Loucy (cell line): ENCODE measurements around the gene IL11RA.

Experiments
- H2AFZ ChIP-seq: fragments of 200-600 bp; sonication (generic); 2 replicates; pipeline ENCODE4 v1.6.0; 2016; ENCODE audit warnings: antibody characterized with exemption, mild to moderate bottlenecking, low read length, moderate library complexity
- H3F3A ChIP-seq: fragments of 200-600 bp; 2 replicates; pipeline ENCODE4 v1.6.0; 2016; ENCODE audit warnings: antibody characterized with exemption, low read depth, mild to moderate bottlenecking
- H3K27me3 ChIP-seq: fragments of 200-600 bp; sonication (generic); 2 replicates; pipeline ENCODE4 v1.6.1; 2014; ENCODE audit warnings: low read length, mild to moderate bottlenecking; ENCODE audit not compliant: insufficient read depth, poor library complexity, severe bottlenecking
- H3K36me3 ChIP-seq: fragments of 200-600 bp; sonication (generic); 2 replicates; pipeline ENCODE4 v1.6.1; 2016; ENCODE audit warnings: low read length; ENCODE audit not compliant: insufficient read depth
- H3K4me1 ChIP-seq: fragments of 200-600 bp; sonication (generic); 2 replicates; pipeline ENCODE4 v1.5.1; 2014; ENCODE audit warnings: low read length, mild to moderate bottlenecking; ENCODE audit not compliant: insufficient read depth, poor library complexity, severe bottlenecking
- H3K4me2 ChIP-seq: fragments of 200-600 bp; sonication (generic); 2 replicates; pipeline ENCODE4 v1.6.0; 2014; ENCODE audit warnings: antibody characterized with exemption, low read length, low read depth, mild to moderate bottlenecking; ENCODE audit not compliant: poor library complexity, severe bottlenecking
- H3K4me3 ChIP-seq: fragments of 200-600 bp; sonication (generic); 2 replicates; pipeline ENCODE4 v1.5.1; 2014; ENCODE audit warnings: low read length, mild to moderate bottlenecking, mixed read lengths; ENCODE audit not compliant: poor library complexity, severe bottlenecking
- H3K79me2 ChIP-seq: fragments of 200-600 bp; sonication (generic); 2 replicates; pipeline ENCODE4 v1.6.1; 2014; ENCODE audit warnings: low read length; ENCODE audit not compliant: insufficient read depth
- H3K9ac ChIP-seq: fragments of 200-600 bp; sonication (generic); 2 replicates; pipeline ENCODE4 v1.6.0; 2014; ENCODE audit warnings: mild to moderate bottlenecking, low read depth, low read length, moderate library complexity; ENCODE audit not compliant: poor library complexity, severe bottlenecking
- H3K9me2 ChIP-seq: fragments of 200-600 bp; sonication (generic); replicated peaks from 2 replicates; pipeline ENCODE4 v1.6.1; 2016; ENCODE audit warnings: low read depth, low read length, mixed read lengths
- H3K9me3 ChIP-seq: fragments of 200-600 bp; sonication (generic); 2 replicates; pipeline ENCODE4 v1.6.1; 2014; ENCODE audit warnings: mild to moderate bottlenecking, antibody characterized with exemption, low read length, low read depth; ENCODE audit not compliant: insufficient read depth
- H4K20me1 ChIP-seq: fragments of 200-600 bp; sonication (generic); 2 replicates; pipeline ENCODE4 v1.6.0; 2014; ENCODE audit warnings: antibody characterized with exemption, low read length, mild to moderate bottlenecking; ENCODE audit not compliant: insufficient read depth, poor library complexity, severe bottlenecking
- EZH2phosphoT487 ChIP-seq: fragments of 200-600 bp; IDR thresholded peaks from 2 replicates; pipeline ENCODE4 v1.6.1; 2018; ENCODE audit warnings: antibody characterized with exemption, mild to moderate bottlenecking, moderate library complexity, borderline replicate concordance
- TF ChIP-seq, protein P1 (sequence below): fragments of 200-600 bp; sonication (generic); conservative IDR thresholded peaks from 2 replicates; pipeline ENCODE4 v1.5.1; 2014; ENCODE audit warnings: mild to moderate bottlenecking, antibody characterized with exemption, low read length

Gene IL11RA

DNA sequence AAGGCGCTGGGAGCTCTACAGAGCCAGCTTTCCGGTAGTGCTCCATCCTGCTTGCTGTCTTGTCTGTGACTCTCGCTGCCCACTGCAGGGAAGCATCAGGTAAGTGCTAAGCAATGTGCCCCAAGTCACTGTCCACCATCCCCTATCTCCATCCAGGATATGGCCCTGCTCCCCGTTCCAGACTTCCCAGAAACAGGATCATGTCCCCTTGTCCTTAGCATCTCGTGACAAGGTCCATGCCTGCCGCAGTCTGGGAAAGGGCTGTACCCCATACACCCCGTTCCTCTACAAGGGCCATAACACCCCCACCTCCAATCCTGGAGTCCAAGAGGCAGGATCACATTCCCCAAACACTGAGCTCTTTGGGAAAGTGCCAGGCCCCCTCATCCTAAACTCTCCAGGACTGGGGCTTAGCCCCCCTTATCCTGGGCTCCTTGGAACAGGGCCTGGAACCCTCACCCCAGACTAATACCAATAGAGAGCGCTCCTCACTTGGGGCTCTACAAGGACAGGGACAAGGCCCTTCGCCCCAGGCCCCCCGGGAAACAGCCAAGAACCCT lies 40.7 kb upstream of the IL11RA start:
- no peaks in the 10 kb centered on the region for H4K20me1 ChIP-seq
- peaks cover 25% of the 10 kb centered on the region for H3K79me2 ChIP-seq
- peak overlapping the region; percentile 95 for H3K4me2 ChIP-seq
- TF ChIP-seq, protein P1, sequence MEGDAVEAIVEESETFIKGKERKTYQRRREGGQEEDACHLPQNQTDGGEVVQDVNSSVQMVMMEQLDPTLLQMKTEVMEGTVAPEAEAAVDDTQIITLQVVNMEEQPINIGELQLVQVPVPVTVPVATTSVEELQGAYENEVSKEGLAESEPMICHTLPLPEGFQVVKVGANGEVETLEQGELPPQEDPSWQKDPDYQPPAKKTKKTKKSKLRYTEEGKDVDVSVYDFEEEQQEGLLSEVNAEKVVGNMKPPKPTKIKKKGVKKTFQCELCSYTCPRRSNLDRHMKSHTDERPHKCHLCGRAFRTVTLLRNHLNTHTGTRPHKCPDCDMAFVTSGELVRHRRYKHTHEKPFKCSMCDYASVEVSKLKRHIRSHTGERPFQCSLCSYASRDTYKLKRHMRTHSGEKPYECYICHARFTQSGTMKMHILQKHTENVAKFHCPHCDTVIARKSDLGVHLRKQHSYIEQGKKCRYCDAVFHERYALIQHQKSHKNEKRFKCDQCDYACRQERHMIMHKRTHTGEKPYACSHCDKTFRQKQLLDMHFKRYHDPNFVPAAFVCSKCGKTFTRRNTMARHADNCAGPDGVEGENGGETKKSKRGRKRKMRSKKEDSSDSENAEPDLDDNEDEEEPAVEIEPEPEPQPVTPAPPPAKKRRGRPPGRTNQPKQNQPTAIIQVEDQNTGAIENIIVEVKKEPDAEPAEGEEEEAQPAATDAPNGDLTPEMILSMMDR = no peak
- TF ChIP-seq EZH2phosphoT487 = no peak
- H3F3A ChIP-seq = no peaks in the 10 kb centered on the region
- H2AFZ ChIP-seq = peak overlapping the region; percentile 87
- H3K9me3 ChIP-seq = no peaks in the 10 kb centered on the region
- H3K4me3 ChIP-seq = peak overlapping the region; percentile 84
- peaks cover 14% of the 10 kb centered on the region for H3K4me1 ChIP-seq
- no peaks in the 10 kb centered on the region for H3K27me3 ChIP-seq
- H3K9ac ChIP-seq = peak overlapping the region; percentile 87
- no peaks in the 10 kb centered on the region for H3K36me3 ChIP-seq
- no peaks in the 10 kb centered on the region for H3K9me2 ChIP-seq

DNA sequence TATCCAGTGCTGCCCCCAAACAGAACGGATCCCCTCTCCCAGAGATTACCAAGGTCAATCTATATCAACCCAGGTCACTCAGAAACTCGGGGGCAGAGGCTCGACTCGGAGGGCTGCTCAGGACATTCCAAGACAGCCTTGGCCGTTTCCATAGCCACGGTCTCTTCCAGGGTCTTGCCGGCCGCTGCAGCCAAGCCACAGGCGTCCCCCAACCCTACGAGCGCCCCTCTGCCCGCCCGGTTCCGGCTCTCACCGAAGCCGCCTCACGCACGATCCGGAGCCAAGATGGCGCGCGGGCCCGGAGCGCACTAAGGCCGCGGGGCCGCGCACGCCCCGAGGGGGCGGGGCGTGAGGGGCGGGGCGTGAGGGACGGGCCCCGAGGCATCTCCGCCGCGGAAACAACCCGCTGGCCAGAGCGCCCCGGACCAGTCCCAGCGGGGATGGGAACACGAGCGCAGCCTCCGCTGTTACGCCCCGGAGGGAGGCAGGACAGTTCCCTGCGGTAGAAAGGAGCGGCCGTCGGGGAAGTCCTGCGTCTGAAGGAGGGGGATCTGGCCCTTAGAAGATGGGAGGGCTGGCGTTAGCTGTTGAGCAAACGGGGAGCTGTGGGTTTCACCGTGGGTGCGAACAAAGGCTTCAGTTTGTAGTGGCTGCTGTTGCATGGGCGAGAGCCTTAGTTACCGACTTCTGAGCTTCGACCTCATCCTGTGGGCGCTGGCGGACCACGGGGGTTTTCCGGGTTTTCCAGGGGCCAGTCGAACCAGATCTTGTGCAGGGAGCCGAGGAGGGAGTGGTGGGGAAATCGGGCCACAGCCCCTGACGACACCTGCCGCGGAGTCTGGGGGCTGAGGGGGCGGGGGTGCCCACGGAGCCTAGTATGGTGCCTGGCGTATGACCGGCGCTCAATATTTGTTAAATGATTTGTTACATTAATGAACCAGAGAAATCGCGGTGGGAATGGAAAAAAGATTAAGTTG lies 39.9 kb upstream of the IL11RA start, which contains the start of gene RPP25L:
TSS of gene RPP25L (minus strand) at position 287 of the 977 bp plus-strand sequence. CDS start 801 bp downstream, outside the sequence.
- no peaks in the 10 kb centered on the region for H3K9me3 ChIP-seq
- H3K9me2 ChIP-seq = no peaks in the 10 kb centered on the region
- H3K4me3 ChIP-seq = peak within 1 kb of the TSS; percentile 84
- H3K4me1 ChIP-seq = peaks cover 14% of the 10 kb centered on the region
- peak within 1 kb of the TSS; percentile 95 for H3K4me2 ChIP-seq
- no peaks in the 10 kb centered on the region for H3K27me3 ChIP-seq
- no peak for TF ChIP-seq EZH2phosphoT487
- TF ChIP-seq, protein P1 = no peak
- no peaks in the 10 kb centered on the region for H3F3A ChIP-seq
- H3K36me3 ChIP-seq = no peaks in the 10 kb centered on the region; the same call in 1 of the 2 replicates
- H3K79me2 ChIP-seq = peaks cover 25% of the 10 kb centered on the region
- no peaks in the 10 kb centered on the region for H4K20me1 ChIP-seq
- H3K9ac ChIP-seq = peak within 1 kb of the TSS; percentile 87
- H2AFZ ChIP-seq = peak within 1 kb of the TSS; percentile 87

DNA sequence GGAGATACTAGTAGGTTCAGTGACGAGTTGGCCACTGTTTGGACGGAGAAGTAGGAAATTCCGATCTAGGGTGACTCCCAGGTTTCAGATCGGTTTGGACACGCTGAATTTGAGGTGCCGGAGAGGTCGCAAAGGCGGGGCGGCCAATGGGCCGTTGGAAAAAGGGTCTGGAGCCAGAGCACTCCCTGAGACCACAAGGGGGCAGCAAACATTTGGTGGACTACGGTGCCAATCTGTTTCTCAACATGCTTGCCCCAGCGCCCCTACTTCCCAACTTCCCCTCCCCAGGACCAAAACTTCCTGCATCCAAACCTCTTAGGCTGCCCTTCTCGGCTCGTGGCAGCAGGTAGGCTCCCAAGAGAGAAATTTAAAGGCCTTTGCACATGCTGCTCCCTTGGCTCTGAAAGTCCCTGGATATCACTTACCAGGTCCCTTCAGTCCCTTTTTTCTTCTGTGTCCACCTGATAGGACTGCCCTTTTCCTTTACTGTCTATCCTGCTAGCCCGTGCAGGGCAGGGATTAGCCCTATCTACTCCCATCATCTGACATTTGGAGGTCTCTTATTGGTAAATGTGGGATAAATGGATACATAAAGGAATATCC lies 39.1 kb upstream of the IL11RA start:
- H3K4me3 ChIP-seq = peak overlapping the region; percentile 84
- H2AFZ ChIP-seq = peak overlapping the region; percentile 87
- H3K4me1 ChIP-seq = peaks cover 14% of the 10 kb centered on the region
- TF ChIP-seq, protein P1 = peak; percentile 84
- TF ChIP-seq EZH2phosphoT487 = no peak
- H4K20me1 ChIP-seq = no peaks in the 10 kb centered on the region
- H3K4me2 ChIP-seq = peak overlapping the region; percentile 95
- peak overlapping the region; percentile 87 for H3K9ac ChIP-seq
- H3F3A ChIP-seq = no peaks in the 10 kb centered on the region
- no peaks in the 10 kb centered on the region; the same call in 1 of the 2 replicates for H3K36me3 ChIP-seq
- peaks cover 25% of the 10 kb centered on the region for H3K79me2 ChIP-seq
- no peaks in the 10 kb centered on the region for H3K9me2 ChIP-seq
- no peaks in the 10 kb centered on the region for H3K27me3 ChIP-seq
- H3K9me3 ChIP-seq = no peaks in the 10 kb centered on the region
